Heart right ventricle (tissue), 16 donors: ENCODE results near the gene ZSWIM8. TPM values are rescaled to one million over a fixed set of nuclear protein-coding genes. Genes with fewer than 3 reads are reported as not detected.

Source experiments
- ATAC-seq, 8 donors: fragments of 200-7000 bp; cut with Tn5 transposase; one replicate each; pipeline ENCODE4 v1.9.1; 2020; ENCODE audit warnings: mild to moderate bottlenecking in 8 of 8, moderate library complexity in 8 of 8, moderate number of reproducible peaks in 1 of 8
- DNase-seq, 2 donors: peaks; one replicate each; pipeline ENCODE4 v3.0.0-alpha.2; 2020
- H3K27ac ChIP-seq, 10 donors: fragments of 200-600 bp; sonication (generic) in 2 of 10; one replicate each; pipeline versions ENCODE4 v1.5.0 to v1.8.0; 2020 to 2022; ENCODE audit warnings: mild to moderate bottlenecking in 3 of 10
- H3K27me3 ChIP-seq, 7 donors: fragments of 200-600 bp; one replicate each; pipeline ENCODE4 v1.8.0; 2021 to 2022; ENCODE audit warnings: mild to moderate bottlenecking in 2 of 7
- H3K36me3 ChIP-seq, 9 donors: fragments of 200-600 bp; sonication (generic) in 1 of 9; one replicate each; pipeline versions ENCODE4 v1.5.0 to v1.8.0; 2020 to 2022; ENCODE audit warnings: mild to moderate bottlenecking in 2 of 9
- H3K4me1 ChIP-seq, 9 donors: fragments of 200-600 bp; sonication (generic) in 1 of 9; one replicate each; pipeline versions ENCODE4 v1.5.0 to v1.8.0; 2020 to 2022; ENCODE audit warnings: mild to moderate bottlenecking in 4 of 9
- H3K4me3 ChIP-seq, 10 donors: fragments of 200-600 bp; sonication (generic) in 2 of 10; one replicate each; pipeline versions ENCODE4 v1.5.0 to v1.8.0; 2020 to 2022; ENCODE audit warnings: mild to moderate bottlenecking in 7 of 10, moderate library complexity in 2 of 10
- H3K9me3 ChIP-seq, 11 donors: fragments of 200-600 bp in 10 of 11; sonication (generic) in 2 of 11; one replicate each; pipeline versions ENCODE4 v1.5.0 to v1.8.0; 2013 to 2022; ENCODE audit warnings: mild to moderate bottlenecking in 2 of 11, control low read depth in 1 of 11, moderate library complexity in 1 of 11
- WGBS, 2 donors: extraction: QIAGEN DNeasy Blood & Tissue Kit; methylation state at CpG; one replicate each; pipeline ENCODE4 v1.1.7; 2013; ENCODE audit warnings: inconsistent platforms in 1 of 2; 5-methylcytosine and 5-hydroxymethylcytosine counted together
- intact Hi-C, 10 donors: fragments of 100-400 bp; cut with DNase I; formaldehyde crosslinking; loops; one replicate each; pipeline versions ENCODE4 v1.11.1 to v1.14.2; 2022
- polyA plus RNA-seq, 2 donors: library from polyadenylated mRNA; stranded (reverse); fragments of 200-250 nt; gene quantifications; one replicate each; pipeline ENCODE4 v1.2.3, GENCODE V29; 2013
- total RNA-seq, 10 donors: library from RNA; stranded (reverse); fragmentation: NEBNext Ultra II Directional in 3 of 10; extraction: Animal tissue kit (Norgen Biotek cat#: 25700) in 3 of 10; gene quantifications; one replicate each; pipeline versions ENCODE4 v1.2.1 to v1.2.4, GENCODE V29; 2021 to 2023
- TF ChIP-seq, protein P1 (sequence below), 9 donors: fragments of 200-600 bp; sonication (generic) in 2 of 9; IDR thresholded peaks; one replicate each; pipeline versions ENCODE4 v1.5.0 to v1.8.0; 2021 to 2022; ENCODE audit warnings: antibody characterized with exemption in 9 of 9, mild to moderate bottlenecking in 5 of 9, moderate library complexity in 1 of 9
- donor health status: Arrhythmogenic right ventricular cardiomyopathy.
- donor health status: ischemic (EF 13 %, LVEDD 7.1; RV severe dilation, severe dysfunction).
- donor health status: healthy with polysubstance abuse.
- donor health status: DM: no; HTN: yes; CAD: no.
- donor health status: DM: no; HTN: no; CAD: no.
- donor health status: ischemic (EF 25% LVEDD 6.9; RV normal size, moderate dysfunction).
- donor health status: ischemic (EF 25% LVEDD 5.7; RV mildly dilated, moderate dysfunction).
- donor health status: healthy.
- donor health status: DM: yes; HTN: yes; CAD: no.
- donor health status: Ischemic cardiomyopathy.
- donor health status: ischemic (EF 35%, LVEDD 5.7; RV mildly dilated, moderate dysfunction).
- donor health status: nonischemic (EF 11% LVEDD 7.7; RV severe dilation, severe dysfunction).
- donor health status: DM: yes; HTN: yes; CAD: no.
- donor health status: PGD.
- donor health status: ischemic (EF 29% LVEDD 5.4; RV normal size, mild dysfunction).
- donor health status: nonischemic (EF 23%, LVEDD 6.1; RV moderate dilation, normal function).

ZSWIM8 gene
- total and polyA plus RNA-seq, 12 donors, result 35.2 to 139 (median 47.0) TPM

DNA sequence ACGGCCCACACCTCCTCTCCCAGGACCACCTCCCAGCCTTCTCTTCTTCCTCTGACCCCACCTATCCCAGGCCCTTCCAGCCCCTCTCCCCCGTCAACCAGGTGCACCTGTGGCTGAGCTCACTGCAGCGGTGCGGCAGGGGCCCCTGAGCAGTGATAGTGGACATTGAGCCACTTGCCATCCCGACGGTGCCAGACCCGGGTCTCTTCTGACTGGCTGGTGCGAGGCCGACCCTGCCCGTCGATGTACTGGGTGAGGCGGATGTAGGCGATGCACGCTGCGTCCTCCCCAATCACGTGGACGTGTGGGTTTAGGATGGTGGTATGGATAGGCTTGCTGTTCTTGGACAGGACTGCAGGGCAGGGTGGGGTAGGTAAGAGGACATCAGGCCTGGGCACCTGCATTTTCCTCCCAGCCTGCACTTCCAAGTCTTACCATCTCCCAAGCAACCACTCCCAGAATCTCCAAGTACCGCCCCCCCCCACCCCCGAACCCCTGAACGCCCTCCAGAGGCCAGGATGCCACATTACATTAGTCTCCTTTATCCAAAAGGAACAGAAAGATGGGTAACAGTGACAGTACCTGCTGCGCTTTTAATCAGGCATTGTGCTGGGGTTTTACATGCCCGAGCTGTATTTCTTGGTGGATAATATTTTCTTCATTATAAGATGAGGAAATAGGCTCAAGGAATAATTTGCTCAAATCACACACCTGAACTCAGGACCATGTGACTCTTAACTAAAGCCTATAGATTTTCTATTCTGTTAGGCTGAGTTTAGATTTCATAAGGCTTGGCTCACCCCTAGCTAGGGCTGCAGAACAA is 29.7 kb downstream of the ZSWIM8 start:
- WGBS, 2 donors, result 87% methylated on average over 22 of the region's 22 CpGs
- H3K4me1 ChIP-seq, result peaks cover 4 to 60% (median 23%) of the 10 kb centered on the region in 9 donors
- TF ChIP-seq, protein P1, sequence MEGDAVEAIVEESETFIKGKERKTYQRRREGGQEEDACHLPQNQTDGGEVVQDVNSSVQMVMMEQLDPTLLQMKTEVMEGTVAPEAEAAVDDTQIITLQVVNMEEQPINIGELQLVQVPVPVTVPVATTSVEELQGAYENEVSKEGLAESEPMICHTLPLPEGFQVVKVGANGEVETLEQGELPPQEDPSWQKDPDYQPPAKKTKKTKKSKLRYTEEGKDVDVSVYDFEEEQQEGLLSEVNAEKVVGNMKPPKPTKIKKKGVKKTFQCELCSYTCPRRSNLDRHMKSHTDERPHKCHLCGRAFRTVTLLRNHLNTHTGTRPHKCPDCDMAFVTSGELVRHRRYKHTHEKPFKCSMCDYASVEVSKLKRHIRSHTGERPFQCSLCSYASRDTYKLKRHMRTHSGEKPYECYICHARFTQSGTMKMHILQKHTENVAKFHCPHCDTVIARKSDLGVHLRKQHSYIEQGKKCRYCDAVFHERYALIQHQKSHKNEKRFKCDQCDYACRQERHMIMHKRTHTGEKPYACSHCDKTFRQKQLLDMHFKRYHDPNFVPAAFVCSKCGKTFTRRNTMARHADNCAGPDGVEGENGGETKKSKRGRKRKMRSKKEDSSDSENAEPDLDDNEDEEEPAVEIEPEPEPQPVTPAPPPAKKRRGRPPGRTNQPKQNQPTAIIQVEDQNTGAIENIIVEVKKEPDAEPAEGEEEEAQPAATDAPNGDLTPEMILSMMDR (IDR thresholded peaks at IDR 0.05), result peak in 2 of 9 donors; percentile 11 to 23
- DNase-seq (no peak), ATAC-seq (no peak)
- intact Hi-C loops, result no loop called here
- no peaks in the 10 kb centered on the region for H3K9me3 ChIP-seq
- no peaks in the 10 kb centered on the region for H3K27me3 ChIP-seq
- H3K4me3 ChIP-seq, result no peak overlapping the region
- H3K27ac ChIP-seq, result peak overlapping the region in 5 of 10 donors; percentile 1 to 79 (median 42)
- H3K36me3 ChIP-seq, result peaks cover 0 to 63% (median 0%) of the 10 kb centered on the region in 9 donors

DNA sequence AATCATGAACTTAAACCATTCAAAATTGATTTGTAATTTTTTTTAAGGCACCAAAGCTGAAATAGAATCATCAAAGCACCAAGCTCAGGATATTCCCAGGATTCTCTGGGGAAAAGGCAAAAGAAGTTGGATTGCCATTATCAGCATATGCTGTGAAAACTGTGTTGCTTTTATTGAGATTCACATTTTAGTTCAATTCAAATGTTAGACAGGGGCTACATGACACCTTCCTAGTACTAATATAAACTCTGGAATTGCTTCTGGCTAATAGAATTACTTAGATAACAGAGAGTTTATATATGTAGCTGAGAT is 30.3 kb downstream of the ZSWIM8 start:
- DNase-seq (no peak), ATAC-seq (no peak)
- intact Hi-C loops, result no loop called here
- Histone ChIP-seq H3K36me3 (peaks cover 0 to 64% (median 0%) of the 10 kb centered on the region in 9 donors), H3K4me3 (no peak overlapping the region), H3K27ac (peak overlapping the region in 6 of 10 donors; percentile 1 to 79 (median 32)), H3K27me3 (no peaks in the 10 kb centered on the region), H3K9me3 (no peaks in the 10 kb centered on the region), H3K4me1 (peaks cover 2 to 55% (median 18%) of the 10 kb centered on the region in 9 donors)
- TF ChIP-seq, protein P1 (IDR thresholded peaks at IDR 0.05), result no peak

DNA sequence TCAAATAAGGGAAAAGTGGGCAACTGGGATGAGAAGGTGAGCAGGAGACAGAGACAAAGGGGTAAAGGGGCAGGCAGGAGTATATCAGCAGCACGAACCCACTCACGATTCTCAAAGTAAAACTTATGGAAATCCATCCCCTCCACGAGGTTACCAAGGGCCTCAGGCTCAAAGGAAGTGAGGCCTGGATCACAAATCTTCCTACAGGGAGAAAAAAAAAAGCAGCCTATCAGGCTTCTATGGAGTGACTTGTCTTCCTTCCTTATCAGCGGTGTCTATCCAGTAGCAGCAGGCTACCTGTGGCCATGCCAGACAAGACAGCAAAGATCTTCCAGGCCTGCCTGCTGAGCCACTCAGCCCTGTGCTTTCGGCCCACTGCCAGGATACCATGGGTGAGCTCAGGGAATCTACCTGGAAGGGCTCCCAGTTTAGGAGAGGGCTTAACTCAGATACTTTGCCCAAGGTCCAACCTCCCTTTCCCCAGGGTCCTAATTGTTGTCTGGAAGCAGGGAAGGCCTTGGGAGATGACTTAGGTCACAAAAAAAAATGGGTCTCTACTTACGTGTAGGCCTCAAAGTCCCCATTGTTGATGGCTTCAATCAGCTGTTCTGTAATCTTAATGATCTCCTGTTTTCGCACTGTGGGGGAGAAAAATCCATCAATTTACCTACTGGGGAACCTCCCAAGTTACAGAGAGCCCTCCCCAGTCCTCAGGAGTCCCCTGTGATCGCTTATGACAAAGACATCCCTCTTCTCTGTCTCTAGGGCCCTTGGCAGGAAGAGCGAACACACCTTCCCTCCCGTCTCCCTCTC is 31.7 kb downstream of the ZSWIM8 start:
- no peaks in the 10 kb centered on the region for H3K27me3 ChIP-seq
- H3K9me3 ChIP-seq, result no peaks in the 10 kb centered on the region
- TF ChIP-seq, protein P1 (IDR thresholded peaks at IDR 0.05), result no peak
- intact Hi-C loops, result no loop called here
- H3K36me3 ChIP-seq, result peaks cover 0 to 77% (median 0%) of the 10 kb centered on the region in 9 donors
- 83 to 85% methylated on average over 10 of the region's 10 CpGs for WGBS, 2 donors
- peak overlapping the region in 7 of 10 donors; percentile 27 to 79 (median 41) for H3K27ac ChIP-seq
- H3K4me3 ChIP-seq, result no peak overlapping the region
- ATAC-seq (peak in 1 of 8 donors; percentile 13), DNase-seq (no peak)
- H3K4me1 ChIP-seq, result peaks cover 0 to 51% (median 18%) of the 10 kb centered on the region in 9 donors

DNA sequence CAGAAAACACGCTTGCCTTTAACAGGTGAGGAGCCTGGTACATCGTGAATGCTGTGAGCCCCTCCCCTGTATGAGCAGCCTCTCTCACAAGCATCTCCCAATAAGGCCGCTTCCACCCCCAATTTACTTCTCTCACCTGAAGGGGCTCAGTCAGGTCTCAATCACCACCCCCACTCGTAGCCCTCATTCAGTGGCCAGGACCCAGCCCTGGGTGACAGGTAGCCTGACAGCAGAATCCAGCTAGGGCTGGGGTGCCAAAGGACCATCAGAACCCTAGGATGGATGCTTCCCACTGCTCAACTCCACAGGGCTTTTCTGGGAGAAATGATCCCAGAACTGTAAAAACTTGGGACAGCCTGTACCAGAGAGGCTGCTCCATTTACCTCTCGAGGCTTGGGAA is 32.4 kb downstream of the ZSWIM8 start:
- Histone ChIP-seq H3K4me3 (no peak overlapping the region), H3K27ac (peak overlapping the region in 2 of 10 donors; percentile 41 to 79), H3K4me1 (peaks cover 0 to 48% (median 16%) of the 10 kb centered on the region in 9 donors), H3K36me3 (peaks cover 0 to 80% (median 0%) of the 10 kb centered on the region in 9 donors), H3K27me3 (no peaks in the 10 kb centered on the region), H3K9me3 (no peaks in the 10 kb centered on the region)
- 93 to 98% methylated on average over 5 of the region's 5 CpGs for WGBS, 2 donors
- intact Hi-C loops, result no loop called here
- DNase-seq (no peak), ATAC-seq (no peak)
- TF ChIP-seq, protein P1 (IDR thresholded peaks at IDR 0.05), result no peak
